DMS79 (cell line): ENCODE results near the gene PLA2G4E.

Experiments
- DNase-seq: peaks from one replicate; lab custom pipeline; 2025; lab: John Stamatoyannopoulos, UW

Gene PLA2G4E

DNA sequence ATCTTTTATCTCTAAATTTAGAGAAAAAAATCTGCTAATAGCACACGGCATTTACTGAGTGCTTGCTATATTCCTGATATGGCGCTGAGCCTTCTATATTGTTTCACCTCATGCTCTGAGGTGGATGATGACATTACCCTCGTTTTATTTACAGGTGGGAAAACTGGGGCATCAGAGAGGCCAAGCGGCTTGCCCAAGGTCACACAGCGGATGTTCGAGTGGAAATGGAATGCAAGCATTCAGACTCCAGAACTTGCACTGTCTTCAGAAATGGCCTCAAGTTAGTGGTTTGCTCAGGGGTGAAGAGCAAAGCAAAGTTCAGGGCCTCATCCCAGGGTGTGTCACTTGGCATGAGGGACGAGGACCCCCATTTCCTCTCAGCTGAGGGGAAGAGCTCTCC, 65.7 kb downstream of the PLA2G4E start:
- no peak for DNase-seq

GRCh38 chr15:41954036-41954435, 66.8 kb downstream of the PLA2G4E start:
- DNase-seq: no peak

GRCh38 chr15:41952013-41952563, 68.8 kb downstream of the PLA2G4E start:
- DNase-seq: no peak

DNA sequence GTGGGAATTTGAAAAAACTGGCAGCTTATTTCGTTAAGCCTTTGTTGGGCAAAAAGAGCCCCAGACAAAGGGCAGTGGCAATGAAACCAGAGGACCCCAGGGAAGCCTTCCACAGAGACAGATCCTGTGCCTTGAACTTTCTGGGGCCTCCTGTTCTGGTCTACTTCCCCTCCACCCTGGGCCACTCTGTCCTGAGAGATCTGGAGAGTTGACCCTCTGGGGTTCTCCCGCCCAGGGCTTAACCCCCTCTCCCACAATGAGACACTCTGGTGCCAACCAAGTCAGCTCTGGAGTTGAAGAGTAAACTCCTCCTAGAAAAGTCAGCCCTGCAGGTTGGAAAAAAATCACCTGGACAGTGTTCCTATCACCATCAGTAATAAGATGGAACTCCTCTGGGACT, 69.3 kb downstream of the PLA2G4E start:
- no peak for DNase-seq

DNA sequence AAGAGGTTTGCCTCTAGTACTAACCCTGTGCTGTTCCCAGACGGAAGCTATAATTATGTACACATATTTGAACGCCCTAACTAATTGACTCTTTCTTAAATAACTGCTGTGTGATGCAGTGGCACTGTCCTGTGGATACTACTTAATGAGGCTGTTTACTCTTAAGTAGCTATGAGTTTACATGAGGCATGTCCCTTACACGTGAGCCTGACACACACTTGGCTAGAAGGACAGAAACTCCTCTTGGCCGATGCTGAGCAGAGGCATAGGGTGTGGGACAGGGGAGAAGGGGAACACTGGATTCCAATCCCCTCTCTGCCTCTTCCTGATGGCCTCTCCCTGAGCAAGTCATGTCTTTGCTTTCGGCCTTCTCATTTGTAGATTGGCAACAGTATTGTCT, 70.4 kb downstream of the PLA2G4E start:
- no peak for DNase-seq

DNA sequence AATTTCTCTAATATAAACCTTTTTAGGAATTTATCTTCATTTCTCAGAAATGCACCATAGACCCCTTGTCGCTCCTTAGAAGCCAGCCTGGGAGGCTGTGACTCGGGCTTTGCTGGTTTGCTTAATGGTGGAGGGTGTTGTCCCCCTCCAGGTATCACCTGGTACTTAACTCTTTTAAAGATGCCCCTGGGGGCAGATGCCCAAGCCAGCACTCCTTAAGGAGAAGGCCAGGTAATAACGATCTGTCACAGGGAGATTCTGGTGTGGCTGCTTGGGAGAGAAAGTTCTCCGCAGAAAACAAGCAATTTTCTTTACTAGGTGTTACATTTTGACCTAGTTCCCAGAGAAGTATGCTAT, 70.7 kb downstream of the PLA2G4E start:
- no peak for DNase-seq

- DNase-seq: no peak
Observed at GRCh38 chr15:41949401-41950126, 71.3 kb downstream of the PLA2G4E start.

GRCh38 chr15:41948490-41948889, 72.4 kb downstream of the PLA2G4E start:
- no peak for DNase-seq

GRCh38 chr15:41946970-41947369, 73.9 kb downstream of the PLA2G4E start:
- DNase-seq: no peak

DNA sequence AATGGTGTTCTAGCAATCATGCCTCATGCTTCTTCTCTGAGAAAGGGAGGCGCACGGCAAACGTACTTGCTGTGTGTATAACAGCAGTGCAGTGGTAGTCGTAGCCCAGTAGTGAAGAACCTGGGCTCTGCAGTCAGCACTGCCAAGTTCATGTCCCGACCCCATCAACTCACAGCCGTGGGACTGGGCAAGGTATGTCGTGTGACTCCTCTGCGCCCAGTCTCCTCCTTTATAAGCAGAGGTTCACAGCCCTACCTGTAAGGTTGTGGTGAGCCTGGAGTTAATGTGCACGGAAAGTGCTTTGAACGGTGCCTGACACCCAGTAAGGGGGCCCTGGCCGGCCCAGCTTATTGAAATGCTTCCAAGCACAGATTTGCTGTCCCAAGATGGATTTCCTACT, 75.1 kb downstream of the PLA2G4E start:
- DNase-seq: no peak

- DNase-seq: no peak
Observed at GRCh38 chr15:41945221-41945620, 75.6 kb downstream of the PLA2G4E start.

DNA sequence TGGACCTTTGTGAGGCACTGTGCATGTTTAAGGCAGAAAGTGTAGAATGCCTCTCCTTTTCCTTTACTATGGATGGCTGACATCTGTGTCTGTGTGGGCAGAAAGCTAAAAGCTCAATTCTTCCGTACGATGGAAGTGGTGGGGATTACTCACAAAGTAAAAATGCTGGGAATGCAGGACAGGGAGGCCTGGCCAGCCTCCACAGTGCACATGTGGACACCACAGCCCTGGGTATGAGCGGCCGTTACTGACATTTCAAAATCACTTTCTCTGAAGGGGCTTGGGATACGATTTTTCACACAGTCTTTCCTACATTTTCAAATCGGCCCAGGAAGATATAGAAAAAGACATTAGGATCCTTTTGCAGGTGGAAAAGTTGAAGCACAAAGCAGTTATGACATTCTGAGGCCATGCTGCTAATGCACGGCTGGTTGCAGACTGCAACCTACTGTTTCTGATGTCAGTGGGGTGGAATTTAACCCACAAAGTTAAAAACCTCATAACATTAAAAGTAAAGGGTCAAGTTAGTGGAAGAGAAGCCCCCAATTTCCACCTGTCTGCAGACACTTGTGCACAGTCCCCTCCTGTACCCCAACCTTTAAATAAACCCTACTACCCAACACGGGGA, 76.4 kb downstream of the PLA2G4E start:
- DNase-seq: no peak

DNA sequence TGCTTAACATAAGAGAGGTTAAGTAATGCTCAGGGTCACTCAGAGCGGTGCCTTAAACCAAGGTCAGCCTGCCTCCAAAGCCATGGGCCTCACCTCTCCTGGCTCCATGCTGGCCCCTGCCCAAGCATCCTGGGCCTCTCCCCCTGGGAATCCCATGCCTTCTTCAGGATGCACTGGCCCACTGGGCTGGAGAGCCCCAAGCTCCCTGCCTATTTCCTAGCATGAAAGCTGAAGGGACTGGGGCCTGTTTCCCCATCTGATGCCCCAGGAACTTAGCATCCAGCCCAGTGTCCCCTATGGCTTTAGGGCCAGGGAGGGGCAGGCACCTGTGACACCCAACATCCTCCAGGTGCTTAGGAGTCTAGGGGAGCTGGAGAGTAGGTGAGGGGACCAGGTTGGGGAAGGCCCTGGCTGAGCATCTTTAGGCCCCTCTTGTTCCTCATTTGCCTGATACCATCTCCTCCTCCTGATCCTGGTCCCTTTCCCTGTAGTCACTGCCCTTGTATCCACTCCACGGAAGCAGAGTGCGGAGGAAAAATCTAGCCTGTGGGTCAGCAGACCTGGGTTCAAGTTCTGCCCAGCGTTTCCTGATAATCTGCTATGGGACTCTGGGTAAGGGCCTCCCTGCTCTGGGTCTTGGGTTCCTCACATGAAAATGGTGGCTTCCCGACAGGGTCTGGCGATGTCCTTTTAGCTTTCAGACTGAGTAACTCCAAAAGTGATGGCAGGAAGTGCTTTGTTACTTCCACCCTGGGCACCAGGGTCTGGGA, 77.1 kb downstream of the PLA2G4E start:
- DNase-seq: no peak

DNA sequence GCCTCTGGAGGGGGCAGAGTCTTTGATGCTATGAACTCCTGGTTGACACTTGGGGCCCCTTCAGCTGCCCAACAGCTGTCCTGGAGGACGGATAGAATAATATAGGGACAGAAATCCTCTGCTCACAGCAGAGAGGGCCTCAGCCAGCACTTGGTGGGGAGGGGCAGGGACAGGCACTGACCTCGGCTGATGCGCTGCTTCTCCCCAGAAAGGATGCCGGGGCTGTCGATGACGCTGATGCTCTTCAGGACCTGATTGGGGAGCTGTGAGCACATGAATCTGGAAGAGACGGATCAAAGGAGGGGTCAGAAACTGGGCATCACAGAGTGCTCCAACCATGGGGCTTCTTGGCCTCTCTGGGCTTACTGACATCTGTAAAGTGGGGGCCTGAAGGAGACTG, 78.0 kb downstream of the PLA2G4E start:
- DNase-seq: no peak

DNA sequence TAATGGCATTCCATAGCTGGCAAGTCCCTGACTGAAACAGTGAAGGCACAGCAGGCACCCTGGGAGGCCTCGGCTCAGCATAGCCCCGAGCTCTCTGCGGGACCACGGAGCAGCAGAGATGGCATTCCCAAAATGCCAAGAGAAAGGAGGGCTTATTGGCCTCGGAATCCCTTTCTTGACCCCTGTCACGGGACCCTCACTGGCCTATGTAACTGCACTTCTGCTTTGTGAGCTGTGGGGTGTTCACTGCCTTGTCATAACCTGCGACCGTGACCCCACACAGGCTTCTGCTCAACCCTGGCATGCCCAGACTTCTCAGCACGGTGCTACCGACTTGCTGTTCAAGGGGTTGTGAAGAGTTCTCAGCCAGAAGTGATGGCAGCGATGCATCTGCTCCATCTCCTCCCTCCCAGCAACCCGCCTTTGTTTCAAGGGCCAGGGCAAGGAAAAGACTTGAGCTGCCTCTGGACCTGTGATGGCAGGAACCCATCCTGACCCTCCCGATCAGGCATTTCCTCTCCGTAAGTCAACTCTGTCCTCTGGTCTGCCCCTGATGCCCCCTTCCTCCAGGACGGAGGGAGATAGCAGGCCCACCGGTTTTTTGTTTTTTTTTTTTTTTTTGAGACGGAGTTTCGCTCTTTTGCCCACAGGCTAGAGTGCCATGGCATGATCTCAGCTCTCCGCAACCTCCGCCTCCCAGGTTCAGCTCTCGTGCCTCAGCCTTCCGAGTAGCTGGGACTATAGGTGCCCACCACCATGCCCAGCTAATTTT, 79.0 kb downstream of the PLA2G4E start:
- peak; percentile 46 for DNase-seq

- no peak for DNase-seq
Observed at GRCh38 chr15:41940441-41940857, 80.4 kb downstream of the PLA2G4E start.

GRCh38 chr15:41939986-41940385, 80.9 kb downstream of the PLA2G4E start:
- no peak for DNase-seq

GRCh38 chr15:41937568-41937923, 83.3 kb downstream of the PLA2G4E start:
- DNase-seq: no peak

- no peak for DNase-seq
Observed at GRCh38 chr15:41936649-41937567, 83.9 kb downstream of the PLA2G4E start.

- DNase-seq: no peak
Observed at GRCh38 chr15:41936155-41936554, 84.7 kb downstream of the PLA2G4E start.

GRCh38 chr15:41935566-41936020, 85.2 kb downstream of the PLA2G4E start:
- DNase-seq: no peak
